GM19023 (cell line): ENCODE measurements around the gene IGFBP5.

Source experiments
- ATAC-seq: cut with Tn5 transposase; IDR thresholded peaks from one replicate; pipeline ENCODE4 v1.9.1; 2021; ENCODE audit warnings: mild to moderate bottlenecking, moderate library complexity; ENCODE audit not compliant: unreplicated experiment

Gene IGFBP5

GRCh38 chr2:216650626-216651257 lies 44.6 kb downstream of the IGFBP5 start:
- ATAC-seq = no peak

GRCh38 chr2:216649574-216649973 lies 45.8 kb downstream of the IGFBP5 start:
- no peak for ATAC-seq

- no peak for ATAC-seq
These were observed 47.2 kb downstream of the IGFBP5 start for GRCh38 chr2:216648105-216648504.

GRCh38 chr2:216646116-216646515 lies 49.2 kb downstream of the IGFBP5 start:
- no peak for ATAC-seq

GRCh38 chr2:216645636-216645950 lies 49.8 kb downstream of the IGFBP5 start:
- ATAC-seq = no peak

GRCh38 chr2:216644842-216645635 lies 50.3 kb downstream of the IGFBP5 start:
- no peak for ATAC-seq

- ATAC-seq = no peak
These were observed 51.2 kb downstream of the IGFBP5 start for GRCh38 chr2:216643986-216644659.

GRCh38 chr2:216637472-216637871 lies 57.9 kb downstream of the IGFBP5 start:
- ATAC-seq = no peak

GRCh38 chr2:216636551-216637450 lies 58.5 kb downstream of the IGFBP5 start:
- no peak for ATAC-seq

GRCh38 chr2:216635701-216636550 lies 59.4 kb downstream of the IGFBP5 start:
- ATAC-seq = no peak

GRCh38 chr2:216635171-216635570 lies 60.2 kb downstream of the IGFBP5 start:
- no peak for ATAC-seq

- no peak for ATAC-seq
These were observed 60.8 kb downstream of the IGFBP5 start for GRCh38 chr2:216634370-216635148.

GRCh38 chr2:216633616-216634369 lies 61.6 kb downstream of the IGFBP5 start:
- no peak for ATAC-seq

- no peak for ATAC-seq
These were observed 62.3 kb downstream of the IGFBP5 start, which contains the start of gene IGFBP2 for GRCh38 chr2:216632952-216633615. IGFBP2 (plus strand) TSS chr2:216633420; CDS start chr2:216633524, 104 bp downstream.

GRCh38 chr2:216632346-216632951 lies 62.9 kb downstream of the IGFBP5 start:
- no peak for ATAC-seq

GRCh38 chr2:216629784-216630183 lies 65.6 kb downstream of the IGFBP5 start:
- ATAC-seq = no peak

GRCh38 chr2:216626875-216627245 lies 68.5 kb downstream of the IGFBP5 start:
- no peak for ATAC-seq
